Vagina (tissue), 2 donors: ENCODE data around the gene PIWIL4.

Source experiments
- POLR2A ChIP-seq, 2 donors: fragments of 450-650 bp; IDR thresholded peaks; one replicate each; pipeline ENCODE4 v1.6.1; 2017; ENCODE audit warnings: antibody characterized with exemption in 2 of 2, mild to moderate bottlenecking in 2 of 2, moderate library complexity in 2 of 2
- POLR2AphosphoS5 ChIP-seq, 2 donors: sonication (generic); formaldehyde crosslinking; IDR thresholded peaks; one replicate each; pipeline ENCODE4 v1.9.0; 2017; ENCODE audit warnings: antibody characterized with exemption in 2 of 2, mild to moderate bottlenecking in 2 of 2, low read depth in 1 of 2; ENCODE audit not compliant: insufficient read depth in 1 of 2
- TF ChIP-seq, protein P1 (sequence below), 3 experiments: fragments of 450-650 bp in 2 of 3; fragments of 200-600 bp in 1 of 3; sonication (generic) in 1 of 3; IDR thresholded peaks; one replicate each; pipeline ENCODE4 v1.5.1; 2017 to 2019; ENCODE audit warnings: antibody characterized with exemption in 3 of 3, mild to moderate bottlenecking in 2 of 3, moderate library complexity in 2 of 3

GRCh38 chr11:94666792-94667721 lies 99.9 kb downstream of the PIWIL4 start:
- TF ChIP-seq POLR2A (IDR thresholded peaks at IDR 0.05) (no peak), POLR2AphosphoS5 (IDR thresholded peaks at IDR 0.05; ENCODE audit: insufficient read depth in 1 of 2, low read depth in 1 of 2) (no peak)
- TF ChIP-seq, protein P1, sequence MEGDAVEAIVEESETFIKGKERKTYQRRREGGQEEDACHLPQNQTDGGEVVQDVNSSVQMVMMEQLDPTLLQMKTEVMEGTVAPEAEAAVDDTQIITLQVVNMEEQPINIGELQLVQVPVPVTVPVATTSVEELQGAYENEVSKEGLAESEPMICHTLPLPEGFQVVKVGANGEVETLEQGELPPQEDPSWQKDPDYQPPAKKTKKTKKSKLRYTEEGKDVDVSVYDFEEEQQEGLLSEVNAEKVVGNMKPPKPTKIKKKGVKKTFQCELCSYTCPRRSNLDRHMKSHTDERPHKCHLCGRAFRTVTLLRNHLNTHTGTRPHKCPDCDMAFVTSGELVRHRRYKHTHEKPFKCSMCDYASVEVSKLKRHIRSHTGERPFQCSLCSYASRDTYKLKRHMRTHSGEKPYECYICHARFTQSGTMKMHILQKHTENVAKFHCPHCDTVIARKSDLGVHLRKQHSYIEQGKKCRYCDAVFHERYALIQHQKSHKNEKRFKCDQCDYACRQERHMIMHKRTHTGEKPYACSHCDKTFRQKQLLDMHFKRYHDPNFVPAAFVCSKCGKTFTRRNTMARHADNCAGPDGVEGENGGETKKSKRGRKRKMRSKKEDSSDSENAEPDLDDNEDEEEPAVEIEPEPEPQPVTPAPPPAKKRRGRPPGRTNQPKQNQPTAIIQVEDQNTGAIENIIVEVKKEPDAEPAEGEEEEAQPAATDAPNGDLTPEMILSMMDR (IDR thresholded peaks at IDR 0.05), result no peak
